Cortex of kidney (tissue), 1 donor: Measurements from ENCODE around the gene FAM174C.

Source experiments
- DNase-seq: peaks from one replicate; lab custom pipeline; 2025; lab: John Stamatoyannopoulos, UW

FAM174C gene

DNA sequence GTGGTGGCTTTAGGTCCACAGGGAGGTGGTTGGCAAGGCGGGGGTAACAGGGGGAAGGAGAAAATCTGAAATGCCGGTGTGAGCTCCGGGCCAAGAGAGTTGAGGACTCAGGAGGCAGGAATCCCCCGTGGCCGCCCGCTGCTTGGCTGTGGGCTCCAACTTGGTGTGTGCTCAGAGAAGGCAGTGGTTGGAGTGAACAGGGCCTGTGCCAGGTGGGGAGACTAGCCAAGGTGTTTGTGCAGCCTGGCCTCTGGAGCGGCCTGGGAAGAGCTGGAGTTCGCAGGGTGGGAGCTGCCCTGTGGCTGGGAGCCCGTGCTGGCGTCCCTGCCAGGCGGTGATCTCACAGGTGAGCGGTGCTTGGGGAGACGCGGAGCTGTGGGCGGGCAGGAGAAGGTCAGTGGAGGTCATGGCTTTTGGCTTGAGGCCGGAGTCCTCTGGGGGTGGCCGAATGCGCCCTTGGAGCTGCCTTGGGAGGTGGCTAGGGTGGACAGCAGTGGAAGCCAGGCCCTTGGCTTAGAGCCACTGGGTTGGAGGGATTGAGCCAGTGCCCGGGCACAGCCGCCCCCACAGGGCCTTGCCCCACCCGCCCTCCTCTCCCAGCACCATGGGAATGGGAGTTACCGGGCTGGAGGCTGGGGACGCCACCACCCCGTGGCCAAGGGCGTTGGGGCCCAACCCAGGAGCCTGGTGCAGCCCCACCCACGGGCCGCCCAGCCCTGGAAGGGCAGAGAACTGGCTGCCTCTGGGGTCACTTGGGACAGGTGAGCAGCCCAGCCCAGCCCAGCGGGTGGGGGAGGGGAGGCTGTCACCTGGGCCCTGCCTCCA is 13.3 kb upstream of the FAM174C start:
- no peak for DNase-seq

GRCh38 chr19:1262623-1263123 is 12.7 kb upstream of the FAM174C start:
- no peak for DNase-seq

GRCh38 chr19:1263188-1263587 is 12.1 kb upstream of the FAM174C start:
- no peak for DNase-seq

DNA sequence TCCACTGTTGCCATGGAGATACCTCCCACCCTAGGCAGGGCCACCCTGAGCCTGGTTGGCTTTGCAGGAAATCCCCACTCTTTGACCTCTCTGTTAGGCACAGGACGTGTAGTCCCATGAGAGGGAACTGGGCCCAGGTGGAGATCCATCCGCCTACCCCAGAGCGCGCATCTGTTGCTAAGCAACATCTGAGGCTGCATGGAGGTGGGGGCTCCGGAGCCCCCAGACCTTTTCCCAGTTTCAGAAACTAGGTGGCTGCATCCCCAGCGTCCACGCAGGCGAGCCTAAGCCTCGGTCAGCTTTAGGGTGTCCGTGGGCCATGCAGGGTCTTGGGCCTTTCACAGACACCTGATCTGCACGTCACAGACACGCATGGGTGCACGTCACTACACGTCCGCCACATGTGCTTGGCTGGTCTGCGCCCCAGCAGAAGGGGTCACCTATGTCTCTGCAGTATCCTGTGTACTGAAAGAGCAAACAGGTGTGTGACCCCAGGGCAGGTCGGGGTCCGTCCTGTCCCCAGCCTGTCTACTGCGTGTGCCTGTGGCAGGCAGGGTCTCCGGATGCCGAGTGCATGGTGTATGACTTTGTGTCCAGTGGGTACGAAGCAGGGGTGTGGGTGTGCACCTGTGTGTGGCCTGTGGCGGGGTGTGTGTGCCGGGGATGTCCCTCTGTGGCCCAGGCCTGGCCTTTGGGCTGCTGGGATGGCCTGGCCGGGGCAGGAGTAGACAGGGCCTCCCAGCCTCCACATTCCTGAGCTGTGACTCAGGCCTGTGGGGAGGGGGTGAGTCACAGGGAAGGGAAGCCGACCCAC is 10.3 kb upstream of the FAM174C start:
- no peak for DNase-seq

- no peak for DNase-seq
Observed at GRCh38 chr19:1265615-1266128, 9.7 kb upstream of the FAM174C start.

DNA sequence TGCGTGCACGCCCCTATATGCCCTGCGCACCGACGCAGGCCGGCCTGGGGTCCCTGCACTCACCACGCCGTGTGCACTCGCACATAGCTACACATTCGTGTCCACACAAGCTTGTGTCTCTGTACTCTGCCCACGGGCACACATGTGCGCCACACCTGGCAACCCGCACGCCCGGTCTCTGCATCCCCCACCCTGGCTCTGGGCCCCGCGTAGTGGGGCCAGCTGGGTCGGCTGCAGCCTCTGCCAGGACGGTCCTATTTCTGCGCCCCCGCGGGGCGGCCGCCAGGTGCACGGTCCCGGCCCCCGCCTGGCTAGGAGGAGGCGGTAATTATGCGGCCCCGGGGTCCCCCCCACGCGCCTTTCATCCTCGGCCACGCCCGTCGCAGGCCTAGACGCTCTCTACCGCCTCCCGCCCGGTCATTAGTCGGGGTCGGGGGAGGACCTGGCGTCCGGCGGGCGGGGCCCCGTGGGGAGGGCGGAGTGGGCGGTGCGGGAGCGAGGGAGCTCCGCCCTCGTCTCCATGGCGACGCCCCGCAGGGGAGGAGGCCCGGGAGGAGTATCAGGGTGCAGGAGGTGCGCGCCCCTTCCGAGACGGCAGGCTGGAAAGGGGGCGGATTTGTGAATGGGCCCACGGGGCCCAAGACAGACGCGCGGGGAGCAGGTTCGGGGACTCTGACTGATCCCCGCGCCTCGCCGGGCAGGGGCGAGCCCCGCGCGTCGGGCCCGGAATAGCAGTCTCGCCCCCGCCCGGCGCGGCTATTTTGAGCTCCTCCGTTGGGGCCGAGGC is 9.0 kb upstream of the FAM174C start:
- DNase-seq, result no peak

- no peak for DNase-seq
Observed at GRCh38 chr19:1266916-1267476, 8.3 kb upstream of the FAM174C start.

GRCh38 chr19:1267477-1268225 is 7.7 kb upstream of the FAM174C start:
- DNase-seq, result no peak

DNA sequence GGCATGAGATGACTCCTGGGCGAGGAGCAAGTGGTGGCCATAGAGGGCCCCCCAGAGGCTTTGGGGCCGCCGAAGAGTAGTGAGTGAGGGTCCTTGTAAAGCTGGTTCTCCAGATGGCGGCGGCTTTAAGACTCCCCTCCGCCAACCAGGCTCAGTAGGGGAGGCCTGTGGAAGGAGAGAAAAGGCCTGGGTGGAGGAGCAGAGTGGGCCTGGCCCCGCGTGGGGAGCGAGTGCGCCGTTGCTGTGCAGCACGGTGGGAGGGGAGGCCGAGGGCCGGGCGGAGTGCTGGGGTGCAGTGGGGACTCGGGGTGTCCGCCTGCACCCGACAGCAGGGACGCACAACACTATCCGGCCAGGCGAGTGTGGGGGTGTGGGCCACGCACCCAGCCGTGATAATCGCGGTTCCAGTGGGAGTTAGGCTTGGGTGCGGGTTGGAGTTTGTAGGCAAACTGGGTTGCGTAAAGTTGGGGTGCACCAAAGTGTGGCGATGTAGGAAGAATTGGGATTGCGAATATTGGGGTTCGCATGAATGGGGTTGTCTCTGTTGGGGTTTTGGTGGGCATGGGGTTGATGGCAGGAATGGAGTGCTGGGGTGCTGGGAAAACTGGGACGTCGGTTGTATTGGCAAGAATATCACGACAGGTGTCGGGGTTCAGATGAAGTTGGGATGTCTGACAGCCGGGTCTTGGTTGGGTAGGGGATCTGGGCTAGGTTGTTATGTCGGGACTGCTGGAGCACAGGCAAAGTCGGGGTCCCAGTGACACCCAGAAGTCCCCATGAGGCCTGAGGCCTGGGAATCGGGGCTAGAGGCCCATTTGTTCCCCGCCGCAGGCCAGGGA is 6.9 kb upstream of the FAM174C start:
- no peak for DNase-seq

DNA sequence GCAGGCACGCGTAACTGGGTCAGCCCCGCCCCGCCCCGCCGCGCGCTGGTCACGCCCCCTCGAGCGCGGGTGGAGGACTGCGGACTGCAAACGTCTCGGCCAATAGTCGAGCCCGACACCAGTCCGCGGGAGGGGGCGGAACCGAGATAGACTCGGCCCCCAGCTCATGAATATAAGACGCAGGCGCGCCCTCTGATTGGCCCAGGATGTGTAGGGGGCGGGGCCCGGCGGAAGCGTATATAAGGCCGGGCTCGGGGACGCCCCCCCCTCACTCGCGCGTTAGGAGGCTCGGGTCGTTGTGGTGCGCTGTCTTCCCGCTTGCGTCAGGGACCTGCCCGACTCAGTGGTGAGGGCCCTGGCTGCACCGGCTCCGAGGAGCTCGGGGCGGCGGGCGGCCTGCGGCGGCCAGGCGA is 6.3 kb upstream of the FAM174C start, which contains the start of gene CIRBP:
CIRBP (plus strand) TSS at position 268 of the 413 bp plus-strand sequence. CDS start 1,602 bp downstream, outside the sequence.
- DNase-seq, result no peak

DNA sequence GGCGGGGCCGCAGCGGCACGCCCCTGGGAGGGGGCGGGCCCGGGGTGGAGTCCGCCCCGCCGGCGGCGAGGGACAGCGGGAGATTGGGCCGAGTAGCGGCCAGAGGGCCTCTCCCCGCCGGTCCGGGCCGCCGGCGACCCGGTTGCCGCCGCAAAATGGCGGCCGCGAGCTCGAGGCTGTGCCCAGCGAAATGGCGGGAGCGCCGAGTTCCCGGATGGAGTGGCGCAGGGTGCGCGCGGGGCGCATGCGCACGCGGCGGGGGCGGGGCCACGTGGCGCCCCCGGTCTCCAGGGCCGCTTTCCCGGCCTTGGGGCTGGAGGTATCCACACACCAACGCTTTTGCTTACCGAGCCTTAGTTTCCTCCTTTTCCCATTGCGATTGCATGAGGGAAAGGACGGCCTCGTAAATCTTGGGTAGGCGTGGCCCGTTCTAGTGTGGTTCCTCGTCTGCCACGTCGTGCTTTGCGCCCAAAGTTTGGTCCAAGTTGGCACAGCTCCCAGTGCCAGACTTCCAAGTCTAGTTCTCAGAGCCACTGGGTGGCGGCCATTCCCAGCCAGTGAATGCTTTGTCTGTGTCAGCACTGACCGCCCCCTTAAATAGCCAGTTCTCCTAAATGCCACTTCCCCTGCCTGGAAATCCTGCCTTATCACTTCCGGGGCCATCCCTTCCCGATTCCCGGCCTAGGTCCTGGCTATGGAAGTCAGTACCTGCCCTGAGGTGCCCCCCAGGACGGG is 5.7 kb upstream of the FAM174C start:
- no peak for DNase-seq

DNA sequence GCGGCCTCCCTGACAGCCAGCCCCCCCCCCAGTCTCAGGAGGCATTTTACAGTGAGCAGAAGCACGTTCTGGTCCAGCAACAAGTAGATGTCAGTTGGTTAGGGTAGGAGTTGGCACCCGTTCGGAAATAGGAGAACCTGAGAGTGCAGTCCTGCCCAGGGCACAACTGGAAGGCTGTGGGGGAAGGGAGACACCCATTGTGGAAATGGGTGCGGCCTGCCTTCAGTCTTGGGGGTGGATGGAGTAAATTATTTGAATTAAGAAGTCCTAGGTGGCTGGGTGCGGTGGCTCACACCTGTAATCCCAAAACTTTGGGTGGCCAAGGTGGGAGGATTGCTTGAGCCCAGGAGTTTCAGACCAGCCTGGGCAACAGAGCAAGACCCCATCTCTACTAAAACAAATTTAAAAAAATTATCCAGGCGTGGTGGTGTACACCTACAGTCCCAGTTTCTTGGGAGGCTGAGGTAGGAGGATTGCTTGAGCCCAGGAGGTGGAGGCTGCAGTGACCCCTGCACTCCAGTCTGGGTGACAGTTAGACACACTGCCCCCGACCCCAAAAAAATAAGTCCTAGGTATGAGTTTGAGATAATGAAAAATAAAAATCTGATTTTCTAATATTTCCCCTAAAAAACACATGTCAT is 5.0 kb upstream of the FAM174C start:
- DNase-seq, result no peak

DNA sequence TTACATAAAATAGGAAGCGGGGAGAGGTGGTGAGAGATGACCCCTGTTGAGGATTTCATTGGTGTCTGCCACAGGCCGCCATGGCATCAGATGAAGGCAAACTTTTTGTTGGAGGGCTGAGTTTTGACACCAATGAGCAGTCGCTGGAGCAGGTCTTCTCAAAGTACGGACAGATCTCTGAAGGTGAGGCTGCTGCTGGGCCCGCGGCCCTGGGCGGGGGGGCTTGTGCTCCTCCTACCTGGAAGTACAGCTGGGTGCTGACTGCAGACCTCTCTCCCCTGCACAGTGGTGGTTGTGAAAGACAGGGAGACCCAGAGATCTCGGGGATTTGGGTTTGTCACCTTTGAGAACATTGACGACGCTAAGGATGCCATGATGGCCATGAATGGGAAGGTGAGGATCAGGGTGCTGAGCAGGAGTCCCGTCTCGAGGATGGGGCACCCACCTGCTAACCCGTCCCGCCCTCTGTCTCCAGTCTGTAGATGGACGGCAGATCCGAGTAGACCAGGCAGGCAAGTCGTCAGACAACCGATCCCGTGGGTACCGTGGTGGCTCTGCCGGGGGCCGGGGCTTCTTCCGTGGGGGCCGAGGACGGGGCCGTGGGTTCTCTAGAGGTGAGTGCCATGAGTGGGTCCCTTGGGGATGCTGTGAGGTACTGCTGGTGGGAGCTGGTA is 4.3 kb upstream of the FAM174C start:
- DNase-seq, result no peak

DNA sequence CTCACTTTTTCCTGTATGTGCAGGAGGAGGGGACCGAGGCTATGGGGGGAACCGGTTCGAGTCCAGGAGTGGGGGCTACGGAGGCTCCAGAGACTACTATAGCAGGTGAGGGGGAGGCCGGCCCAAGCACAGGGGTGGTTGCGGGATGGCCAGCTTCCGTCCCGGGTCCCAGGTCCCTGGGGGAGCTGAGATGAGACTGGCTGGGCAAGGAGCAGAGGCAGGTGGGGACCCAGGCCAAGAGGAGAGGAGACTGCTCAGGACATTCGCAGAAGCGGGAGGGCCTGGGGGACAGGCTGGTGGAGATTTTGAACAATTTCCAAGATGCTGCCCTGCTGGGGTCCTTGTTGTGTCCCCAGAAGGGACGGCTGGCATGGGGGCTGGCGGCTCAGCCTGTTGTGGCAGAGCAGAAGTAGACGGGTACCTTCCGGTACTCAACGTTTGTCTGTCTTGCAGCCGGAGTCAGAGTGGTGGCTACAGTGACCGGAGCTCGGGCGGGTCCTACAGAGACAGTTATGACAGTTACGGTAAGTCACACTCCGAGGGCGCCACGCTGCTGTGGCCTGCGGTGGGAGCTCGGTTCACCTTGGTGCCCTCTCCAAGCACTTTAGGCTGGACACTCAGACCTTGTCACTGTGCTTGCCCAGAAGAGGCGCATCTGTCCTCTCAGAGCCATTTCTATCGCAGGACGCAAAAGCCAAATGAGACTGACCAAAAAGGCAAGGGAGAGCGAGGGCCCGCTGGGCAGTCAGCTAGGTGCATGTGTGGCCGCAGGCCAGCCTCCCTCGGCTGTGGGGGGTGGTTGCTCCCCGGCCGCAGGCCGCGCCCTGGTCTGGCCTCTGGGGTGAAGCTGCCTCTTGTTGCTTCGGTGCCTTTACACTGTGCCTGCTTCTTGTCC is 3.6 kb upstream of the FAM174C start:
- no peak for DNase-seq

DNA sequence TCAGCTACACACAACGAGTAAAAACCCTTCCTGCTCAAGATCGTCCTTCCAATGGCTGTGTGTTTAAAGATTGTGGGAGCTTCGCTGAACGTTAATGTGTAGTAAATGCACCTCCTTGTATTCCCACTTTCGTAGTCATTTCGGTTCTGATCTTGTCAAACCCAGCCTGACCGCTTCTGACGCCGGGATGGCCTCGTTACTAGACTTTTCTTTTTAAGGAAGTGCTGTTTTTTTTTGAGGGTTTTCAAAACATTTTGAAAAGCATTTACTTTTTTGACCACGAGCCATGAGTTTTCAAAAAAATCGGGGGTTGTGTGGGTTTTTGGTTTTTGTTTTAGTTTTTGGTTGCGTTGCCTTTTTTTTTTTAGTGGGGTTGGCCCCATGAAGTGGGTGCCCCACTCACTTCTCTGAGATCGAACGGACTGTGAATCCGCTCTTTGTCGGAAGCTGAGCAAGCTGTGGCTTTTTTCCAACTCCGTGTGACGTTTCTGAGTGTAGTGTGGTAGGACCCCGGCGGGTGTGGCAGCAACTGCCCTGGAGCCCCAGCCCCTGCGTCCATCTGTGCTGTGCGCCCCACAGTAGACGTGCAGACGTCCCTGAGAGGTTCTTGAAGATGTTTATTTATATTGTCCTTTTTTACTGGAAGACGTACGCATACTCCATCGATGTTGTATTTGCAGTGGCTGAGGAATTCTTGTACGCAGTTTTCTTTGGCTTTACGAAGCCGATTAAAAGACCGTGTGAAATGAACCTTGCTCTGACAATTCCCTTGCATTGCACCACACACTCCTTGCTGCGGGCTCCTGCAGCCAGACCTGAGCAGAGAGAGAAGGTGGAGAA is 2.7 kb upstream of the FAM174C start:
- no peak for DNase-seq
